Stimulated activated CD8-positive, alpha-beta memory T cell treated with anti-CD3 and anti-CD28 coated beads, Interleukin-15, amount 100 ng/mL, for 24 hours (primary cell): ENCODE data around the gene FRS3.

Experiments used
- DNase-seq: peaks from one replicate; pipeline ENCODE4 v3.0.0-alpha.2; 2020; ENCODE audit warnings: low read depth

The FRS3 gene

GRCh38 chr6:41741625-41742490 lies 37.8 kb downstream of the FRS3 start:
- no peak for DNase-seq

GRCh38 chr6:41740366-41741162 lies 39.1 kb downstream of the FRS3 start:
- no peak for DNase-seq

- DNase-seq: no peak
Measured at GRCh38 chr6:41739041-41739440, 40.7 kb downstream of the FRS3 start.

- DNase-seq: no peak
Measured at GRCh38 chr6:41737591-41738130, 42.0 kb downstream of the FRS3 start.

- DNase-seq: no peak
Measured at GRCh38 chr6:41736800-41737555, 42.7 kb downstream of the FRS3 start.

- DNase-seq: no peak
Measured at GRCh38 chr6:41736186-41736733, 43.4 kb downstream of the FRS3 start.

- peak; percentile 94 for DNase-seq
Measured at GRCh38 chr6:41735427-41736185, 44.1 kb downstream of the FRS3 start, which contains the start of gene TFEB. Gene TFEB, minus strand, starts transcription at chr6:41735608. Its CDS starts 44,395 bp downstream, at chr6:41691213.

- peak; percentile 42 for DNase-seq
Measured at GRCh38 chr6:41734666-41735426, 44.9 kb downstream of the FRS3 start.

- peak; percentile 19 for DNase-seq
Measured at GRCh38 chr6:41733707-41734665, 45.7 kb downstream of the FRS3 start.

- no peak for DNase-seq
Measured at GRCh38 chr6:41733360-41733706, 46.4 kb downstream of the FRS3 start.

GRCh38 chr6:41732591-41733359 lies 46.9 kb downstream of the FRS3 start:
- no peak for DNase-seq

GRCh38 chr6:41732149-41732548 lies 47.6 kb downstream of the FRS3 start:
- no peak for DNase-seq

- DNase-seq: no peak
Measured at GRCh38 chr6:41731561-41732086, 48.1 kb downstream of the FRS3 start.

GRCh38 chr6:41730531-41731436 lies 48.9 kb downstream of the FRS3 start:
- no peak for DNase-seq

- DNase-seq: no peak
Measured at GRCh38 chr6:41729624-41730023, 50.1 kb downstream of the FRS3 start.

GRCh38 chr6:41728954-41729353 lies 50.7 kb downstream of the FRS3 start:
- DNase-seq: no peak
